ENCODE results near the gene SUOX. TPM values are rescaled to one million over a fixed set of nuclear protein-coding genes. Genes with fewer than 3 reads are reported as not detected.

The SUOX gene
- 13.1 and 13.3 TPM in 2 replicates for total RNA-seq

GRCh38 chr12:55996715-55997534 is at the start of gene SUOX:
Gene SUOX, plus strand, starts transcription at chr12:55997276. Its CDS starts 4,946 bp downstream, at chr12:56002222.

GRCh38 chr12:55965941-55966407 is 31.1 kb upstream of the SUOX start, which contains the start of gene PMEL:
Gene PMEL, minus strand, starts transcription at chr12:55966042. Its CDS starts 31 bp downstream, at chr12:55966011.

GRCh38 chr12:55966408-55967281 is 30.4 kb upstream of the SUOX start, which contains the start of gene CDK2:
Gene CDK2, plus strand, starts transcription at chr12:55966830. Its CDS starts 179 bp downstream, at chr12:55967009.

GRCh38 chr12:55973599-55974307 is 23.3 kb upstream of the SUOX start, which contains the start of gene RAB5B:
Gene RAB5B, plus strand, starts transcription at chr12:55974078. Its CDS starts 12,883 bp downstream, at chr12:55986961.

GRCh38 chr12:56020423-56021184 is 23.5 kb downstream of the SUOX start, which contains the start of gene IKZF4:
Gene IKZF4, plus strand, starts transcription at chr12:56021043. Its CDS starts 451 bp downstream, at chr12:56021494.

GRCh38 chr12:56041552-56042429 is 44.7 kb downstream of the SUOX start, which contains the start of gene RPS26:
Gene RPS26, plus strand, starts transcription at chr12:56041918. Its CDS starts 249 bp downstream, at chr12:56042167.

Other genes with a start within 250 kb of the SUOX start
- gene SARNP, start 179.6 kb upstream of the SUOX start, total RNA-seq = 34.1 and 40.0 TPM in 2 replicates
- 13.0 and 14.7 TPM in 2 replicates for gene ORMDL2, start 179.2 kb upstream of the SUOX start, total RNA-seq
- gene DNAJC14, start 167.7 kb upstream of the SUOX start, total RNA-seq = 59.7 and 66.5 TPM in 2 replicates
- 15.4 and 16.1 TPM in 2 replicates for gene MMP19, start 154.3 kb upstream of the SUOX start, total RNA-seq
- 25.2 and 29.8 TPM in 2 replicates for gene PYM1, start 69.4 kb upstream of the SUOX start, total RNA-seq
- 51.0 and 60.5 TPM in 2 replicates for gene DGKA, start 66.1 kb upstream of the SUOX start, total RNA-seq
- gene PMEL, start 31.2 kb upstream of the SUOX start, total RNA-seq = 1.1 and 2.9 TPM in 2 replicates
- 14.1 and 17.7 TPM in 2 replicates for gene CDK2, start 30.4 kb upstream of the SUOX start, total RNA-seq
- 92.8 and 93.1 TPM in 2 replicates for gene RAB5B, start 23.2 kb upstream of the SUOX start, total RNA-seq
- gene IKZF4, start 23.8 kb downstream of the SUOX start, total RNA-seq = 2.4 and 2.8 TPM in 2 replicates
- 192 and 318 TPM in 2 replicates for gene RPS26, start 44.6 kb downstream of the SUOX start, total RNA-seq
- 0.73 and 2.3 TPM in 2 replicates for gene ERBB3, start 82.9 kb downstream of the SUOX start, total RNA-seq
- gene PA2G4, start 107.3 kb downstream of the SUOX start, total RNA-seq = 83.1 and 84.2 TPM in 2 replicates
- gene RPL41, start 119.4 kb downstream of the SUOX start, total RNA-seq = 811 and 982 TPM in 2 replicates
- gene ZC3H10, start 121.0 kb downstream of the SUOX start, total RNA-seq = 7.7 and 9.9 TPM in 2 replicates
- gene ESYT1, start 131.0 kb downstream of the SUOX start, total RNA-seq = 251 and 267 TPM in 2 replicates
- gene MYL6B, start 155.3 kb downstream of the SUOX start, total RNA-seq = 53.9 and 65.1 TPM in 2 replicates
- gene MYL6, start 161.1 kb downstream of the SUOX start, total RNA-seq = 831 and 1,406 TPM in 2 replicates
- gene SMARCC2, start 192.2 kb downstream of the SUOX start, total RNA-seq = 75.8 and 76.9 TPM in 2 replicates
- gene RNF41, start 224.6 kb downstream of the SUOX start, total RNA-seq = 145 and 163 TPM in 2 replicates
- 21.6 and 24.0 TPM in 2 replicates for gene NABP2, start 227.1 kb downstream of the SUOX start, total RNA-seq
- not detected in 2 replicates for gene SLC39A5, start 232.8 kb downstream of the SUOX start, total RNA-seq

Measured in hair follicle dermal papilla cell (primary cell).